ENCODE data around the gene SIPA1. TPM values are rescaled to one million over a fixed set of nuclear protein-coding genes. Genes with fewer than 3 reads are reported as not detected.

The SIPA1 gene
- total and polyA plus RNA-seq, 9 of the 15 experiments (the other 6 are each of a cell fraction or from before 2014, with no cell fraction given): 0.25 to 85.8 (median 16.8) TPM

DNA sequence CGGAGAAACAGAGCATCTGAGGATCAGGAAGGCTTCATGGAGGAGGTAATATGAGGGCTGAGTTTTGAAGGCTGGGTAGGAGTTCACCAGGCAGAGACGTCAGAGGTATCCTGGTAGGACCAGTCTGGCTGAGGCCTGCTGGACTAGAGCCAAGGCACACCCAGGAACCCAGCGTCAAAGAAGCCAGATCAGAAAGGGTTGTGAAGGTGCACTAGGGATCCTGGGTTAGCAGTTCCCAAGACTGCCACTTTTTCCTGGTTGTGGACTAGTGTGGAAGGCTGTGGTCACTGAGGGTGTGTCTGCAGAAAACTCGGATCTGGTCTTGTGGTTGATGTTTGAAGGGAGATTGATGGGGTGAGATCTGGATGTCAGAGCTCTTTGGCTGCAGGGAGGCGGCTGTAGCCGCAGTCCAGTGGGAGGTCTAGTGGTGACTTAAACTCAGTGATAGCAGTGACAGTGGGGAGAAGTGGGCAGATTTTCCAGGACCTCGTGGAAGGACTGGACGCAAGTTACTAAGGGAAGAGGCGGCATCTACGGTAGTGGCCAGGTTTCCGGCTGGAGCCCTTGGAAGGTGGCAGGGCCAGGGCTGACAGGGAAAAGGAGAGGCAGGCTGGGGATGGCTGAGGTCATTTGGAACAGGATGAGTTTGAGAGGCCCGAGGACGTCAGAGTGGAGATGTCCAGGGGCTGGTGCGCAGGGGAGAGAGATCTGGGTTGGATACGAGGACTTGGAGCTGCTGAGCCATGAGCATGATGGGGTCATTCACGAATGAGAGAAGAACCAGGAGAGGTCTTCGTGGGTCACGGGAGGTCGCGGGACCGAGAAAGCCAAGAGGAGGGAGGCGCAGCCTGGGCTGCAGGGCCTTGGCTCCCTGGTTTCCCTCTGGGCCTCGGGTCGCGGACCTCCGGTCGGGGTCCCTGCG lies 13.9 kb downstream of the SIPA1 start (continued):
- TF ChIP-seq, protein P1, sequence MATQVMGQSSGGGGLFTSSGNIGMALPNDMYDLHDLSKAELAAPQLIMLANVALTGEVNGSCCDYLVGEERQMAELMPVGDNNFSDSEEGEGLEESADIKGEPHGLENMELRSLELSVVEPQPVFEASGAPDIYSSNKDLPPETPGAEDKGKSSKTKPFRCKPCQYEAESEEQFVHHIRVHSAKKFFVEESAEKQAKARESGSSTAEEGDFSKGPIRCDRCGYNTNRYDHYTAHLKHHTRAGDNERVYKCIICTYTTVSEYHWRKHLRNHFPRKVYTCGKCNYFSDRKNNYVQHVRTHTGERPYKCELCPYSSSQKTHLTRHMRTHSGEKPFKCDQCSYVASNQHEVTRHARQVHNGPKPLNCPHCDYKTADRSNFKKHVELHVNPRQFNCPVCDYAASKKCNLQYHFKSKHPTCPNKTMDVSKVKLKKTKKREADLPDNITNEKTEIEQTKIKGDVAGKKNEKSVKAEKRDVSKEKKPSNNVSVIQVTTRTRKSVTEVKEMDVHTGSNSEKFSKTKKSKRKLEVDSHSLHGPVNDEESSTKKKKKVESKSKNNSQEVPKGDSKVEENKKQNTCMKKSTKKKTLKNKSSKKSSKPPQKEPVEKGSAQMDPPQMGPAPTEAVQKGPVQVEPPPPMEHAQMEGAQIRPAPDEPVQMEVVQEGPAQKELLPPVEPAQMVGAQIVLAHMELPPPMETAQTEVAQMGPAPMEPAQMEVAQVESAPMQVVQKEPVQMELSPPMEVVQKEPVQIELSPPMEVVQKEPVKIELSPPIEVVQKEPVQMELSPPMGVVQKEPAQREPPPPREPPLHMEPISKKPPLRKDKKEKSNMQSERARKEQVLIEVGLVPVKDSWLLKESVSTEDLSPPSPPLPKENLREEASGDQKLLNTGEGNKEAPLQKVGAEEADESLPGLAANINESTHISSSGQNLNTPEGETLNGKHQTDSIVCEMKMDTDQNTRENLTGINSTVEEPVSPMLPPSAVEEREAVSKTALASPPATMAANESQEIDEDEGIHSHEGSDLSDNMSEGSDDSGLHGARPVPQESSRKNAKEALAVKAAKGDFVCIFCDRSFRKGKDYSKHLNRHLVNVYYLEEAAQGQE (IDR thresholded peaks at IDR 0.05; ENCODE audit: borderline replicate concordance): no peak
- TF ChIP-seq, protein P1 (CRISPR knock-in tag; IDR thresholded peaks at IDR 0.05; ENCODE audit: low read depth): no peak
- TF ChIP-seq OTX1 (CRISPR knock-in tag; IDR thresholded peaks at IDR 0.05) (peak; percentile 74; the same call in 1 of the 2 replicates), ZNF644 (tag; IDR thresholded peaks at IDR 0.05; ENCODE audit: low read depth) (0 out of 2 replicates have a peak, but pooled peaks have one; percentile 26), TBL1XR1 (IDR thresholded peaks at IDR 0.05; ENCODE audit: low read length in 2 of 2) (no peak), HSF4 (CRISPR knock-in tag; IDR thresholded peaks at IDR 0.05; ENCODE audit: borderline replicate concordance) (no peak), DPF2 (IDR thresholded peaks at IDR 0.05) (peak; percentile 32; the same call in 1 of the 2 replicates), PPARD (CRISPR knock-in tag; IDR thresholded peaks at IDR 0.05) (no peak), HDAC1 (IDR thresholded peaks at IDR 0.05) (no peak; a peak in 1 of 4 replicates), SRSF1 (IDR thresholded peaks at IDR 0.05; ENCODE audit: low read depth, low read length) (no peak), CHD2 (IDR thresholded peaks at IDR 0.05; ENCODE audit: low read depth, low read length) (no peak), ZNF212 (CRISPR knock-in tag; IDR thresholded peaks at IDR 0.05) (no peak)
- TF ChIP-seq, protein P2, sequence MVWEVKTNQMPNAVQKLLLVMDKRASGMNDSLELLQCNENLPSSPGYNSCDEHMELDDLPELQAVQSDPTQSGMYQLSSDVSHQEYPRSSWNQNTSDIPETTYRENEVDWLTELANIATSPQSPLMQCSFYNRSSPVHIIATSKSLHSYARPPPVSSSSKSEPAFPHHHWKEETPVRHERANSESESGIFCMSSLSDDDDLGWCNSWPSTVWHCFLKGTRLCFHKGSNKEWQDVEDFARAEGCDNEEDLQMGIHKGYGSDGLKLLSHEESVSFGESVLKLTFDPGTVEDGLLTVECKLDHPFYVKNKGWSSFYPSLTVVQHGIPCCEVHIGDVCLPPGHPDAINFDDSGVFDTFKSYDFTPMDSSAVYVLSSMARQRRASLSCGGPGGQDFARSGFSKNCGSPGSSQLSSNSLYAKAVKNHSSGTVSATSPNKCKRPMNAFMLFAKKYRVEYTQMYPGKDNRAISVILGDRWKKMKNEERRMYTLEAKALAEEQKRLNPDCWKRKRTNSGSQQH (CRISPR knock-in tag; IDR thresholded peaks at IDR 0.05): no peak
- TF ChIP-seq, protein P3, sequence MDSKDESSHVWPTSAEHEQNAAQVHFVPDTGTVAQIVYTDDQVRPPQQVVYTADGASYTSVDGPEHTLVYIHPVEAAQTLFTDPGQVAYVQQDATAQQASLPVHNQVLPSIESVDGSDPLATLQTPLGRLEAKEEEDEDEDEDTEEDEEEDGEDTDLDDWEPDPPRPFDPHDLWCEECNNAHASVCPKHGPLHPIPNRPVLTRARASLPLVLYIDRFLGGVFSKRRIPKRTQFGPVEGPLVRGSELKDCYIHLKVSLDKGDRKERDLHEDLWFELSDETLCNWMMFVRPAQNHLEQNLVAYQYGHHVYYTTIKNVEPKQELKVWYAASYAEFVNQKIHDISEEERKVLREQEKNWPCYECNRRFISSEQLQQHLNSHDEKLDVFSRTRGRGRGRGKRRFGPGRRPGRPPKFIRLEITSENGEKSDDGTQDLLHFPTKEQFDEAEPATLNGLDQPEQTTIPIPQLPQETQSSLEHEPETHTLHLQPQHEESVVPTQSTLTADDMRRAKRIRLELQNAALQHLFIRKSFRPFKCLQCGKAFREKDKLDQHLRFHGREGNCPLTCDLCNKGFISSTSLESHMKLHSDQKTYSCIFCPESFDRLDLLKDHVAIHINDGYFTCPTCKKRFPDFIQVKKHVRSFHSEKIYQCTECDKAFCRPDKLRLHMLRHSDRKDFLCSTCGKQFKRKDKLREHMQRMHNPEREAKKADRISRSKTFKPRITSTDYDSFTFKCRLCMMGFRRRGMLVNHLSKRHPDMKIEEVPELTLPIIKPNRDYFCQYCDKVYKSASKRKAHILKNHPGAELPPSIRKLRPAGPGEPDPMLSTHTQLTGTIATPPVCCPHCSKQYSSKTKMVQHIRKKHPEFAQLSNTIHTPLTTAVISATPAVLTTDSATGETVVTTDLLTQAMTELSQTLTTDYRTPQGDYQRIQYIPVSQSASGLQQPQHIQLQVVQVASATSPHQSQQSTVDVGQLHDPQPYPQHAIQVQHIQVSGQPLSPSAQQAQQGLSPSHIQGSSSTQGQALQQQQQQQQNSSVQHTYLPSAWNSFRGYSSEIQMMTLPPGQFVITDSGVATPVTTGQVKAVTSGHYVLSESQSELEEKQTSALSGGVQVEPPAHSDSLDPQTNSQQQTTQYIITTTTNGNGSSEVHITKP (IDR thresholded peaks at IDR 0.05; ENCODE audit: partially characterized antibody): no peak
